Vagina (tissue), 2 donors: Measurements from ENCODE around the gene LHX5.

Experiments
- CTCF ChIP-seq, 3 experiments: fragments of 450-650 bp in 2 of 3; fragments of 200-600 bp in 1 of 3; sonication (generic) in 1 of 3; IDR thresholded peaks; one replicate each; pipeline ENCODE4 v1.5.1; 2017 to 2019; ENCODE audit warnings: antibody characterized with exemption in 3 of 3, mild to moderate bottlenecking in 2 of 3, moderate library complexity in 2 of 3
- POLR2A ChIP-seq, 2 donors: fragments of 450-650 bp; IDR thresholded peaks; one replicate each; pipeline ENCODE4 v1.6.1; 2017; ENCODE audit warnings: antibody characterized with exemption in 2 of 2, mild to moderate bottlenecking in 2 of 2, moderate library complexity in 2 of 2

- no peak for TF ChIP-seq CTCF (IDR thresholded peaks at IDR 0.05)
- no peak for TF ChIP-seq POLR2A (IDR thresholded peaks at IDR 0.05)
These were observed 7.8 kb downstream of the LHX5 start for GRCh38 chr12:113463746-113464451.
